ENCODE measurements around the gene TMEFF2.

GRCh38 chr2:192140236-192140839 lies 54.4 kb downstream of the TMEFF2 start:
- TF ChIP-seq POLR2A (IDR thresholded peaks at IDR 0.05) (no peak), CTCF (IDR thresholded peaks at IDR 0.05) (no peak)
